K562 (cell line): ENCODE data around the gene ITPRIPL2. TPM values are rescaled to one million over a fixed set of nuclear protein-coding genes. Genes with fewer than 3 reads are reported as not detected.

ENCODE experiments used
- ATAC-seq: fragments of 200-7000 bp; cut with Tn5 transposase; 3 replicates; pipeline ENCODE4 v1.9.1; 2020; ENCODE audit warnings: moderate library complexity
- BruUV-seq: library from RNA; stranded (reverse); fragments of 400-500 nt; replicated peaks from 2 replicates; lab custom pipeline; 2021; lab: Mats Ljungman, UMichigan
- CTCF ChIA-PET: fragments of 300-600 bp; formaldehyde crosslinking; extraction: SDS; loops from one replicate; lab custom pipeline; 2021; ENCODE audit warnings: low intra/inter-chr PET ratio; lab: Yijun Ruan, JAX
- POLR2A ChIA-PET: fragments of 300-600, 350-650 bp; sonication (Branson Sonifier 250); formaldehyde crosslinking; extraction: SDS; loops from one replicate; lab custom pipeline; 2021; ENCODE audit warnings: antibody characterized with exemption, inconsistent platforms; lab: Yijun Ruan, JAX
- DNase-seq, 4 experiments: peaks; one replicate each; pipeline versions ENCODE4 v3.0.0 to v3.0.0-alpha.2; 2011 to 2018; ENCODE audit warnings: low spot score in 3 of 4, mixed read lengths in 3 of 4; ENCODE audit errors: extremely low read depth in 1 of 4
- FAIRE-seq: peaks from 2 replicates; lab custom pipeline; 2011; peaks lifted over from hg19 to GRCh38; lab: Jason Lieb, UNC
- H2AFZ ChIP-seq: 2 replicates; pipeline ENCODE4 v1.6.0; 2011; ENCODE audit warnings: low read depth, low read length, control low read depth, inconsistent platforms
- H3K27ac ChIP-seq: fragments of 200-600 bp; 3 replicates; pipeline ENCODE4 v1.8.0; 2011; ENCODE audit warnings: low read depth, mild to moderate bottlenecking, control low read depth, inconsistent platforms, low read length, moderate library complexity, mixed read lengths; ENCODE audit errors: extremely low read depth
- H3K27me3 ChIP-seq, 2 experiments: fragments of 300-600 bp in 1 of 2; 2 replicates in 1 of 2; 3 replicates in 1 of 2; pipeline versions ENCODE4 v1.6.0 to v1.8.0; 2011; ENCODE audit warnings: inconsistent platforms in 2 of 2, low read length in 2 of 2, mild to moderate bottlenecking in 1 of 2, mixed read lengths in 1 of 2, moderate library complexity in 1 of 2; ENCODE audit not compliant: control insufficient read depth in 2 of 2, insufficient read depth in 2 of 2
- H3K36me3 ChIP-seq: fragments of 300-600 bp; 3 replicates; pipeline ENCODE4 v1.8.0; 2011; ENCODE audit warnings: mild to moderate bottlenecking, low read length, inconsistent platforms; ENCODE audit not compliant: control insufficient read depth, insufficient read depth
- H3K4me1 ChIP-seq, 2 experiments: fragments of 200-600 bp in 1 of 2; replicated peaks in 1 of 2; 2 replicates in 1 of 2; 3 replicates in 1 of 2; pipeline versions ENCODE4 v1.5.1 to v1.8.0; 2011; ENCODE audit warnings: inconsistent platforms in 2 of 2, low read length in 2 of 2, mild to moderate bottlenecking in 1 of 2, mixed read lengths in 1 of 2, moderate library complexity in 1 of 2; ENCODE audit not compliant: control insufficient read depth in 2 of 2, insufficient read depth in 2 of 2
- H3K4me2 ChIP-seq: 2 replicates; pipeline ENCODE4 v1.6.1; 2011; ENCODE audit warnings: low read length, control low read depth, inconsistent platforms, mixed read lengths; ENCODE audit not compliant: insufficient read depth
- H3K4me3 ChIP-seq: fragments of 200-600 bp; sonication (generic), shearing (Covaris generic); 2 replicates; pipeline ENCODE4 v1.5.1; 2016; ENCODE audit warnings: control low read depth, inconsistent platforms
- H3K79me2 ChIP-seq: fragments of 200-600 bp; 3 replicates; pipeline ENCODE4 v1.8.0; 2011; ENCODE audit warnings: low read length, inconsistent platforms; ENCODE audit not compliant: control insufficient read depth, insufficient read depth
- H3K9ac ChIP-seq, 2 experiments: 2 replicates each; pipeline versions ENCODE4 v1.6.0 to v1.6.1; 2011; ENCODE audit warnings: low read depth in 2 of 2, low read length in 2 of 2, control low read depth in 1 of 2, inconsistent platforms in 1 of 2, mild to moderate bottlenecking in 1 of 2, mixed read lengths in 1 of 2; ENCODE audit not compliant: insufficient read depth in 1 of 2
- H3K9me1 ChIP-seq: one replicate; pipeline ENCODE4 v1.6.0; 2011; ENCODE audit warnings: inconsistent platforms, mild to moderate bottlenecking, low read length, moderate library complexity; ENCODE audit not compliant: control insufficient read depth, insufficient read depth
- H3K9me3 ChIP-seq: replicated peaks from 2 replicates; pipeline ENCODE4 v1.5.1; 2011; ENCODE audit warnings: low read depth, low read length, inconsistent platforms; ENCODE audit not compliant: control insufficient read depth, insufficient read depth
- H4K20me1 ChIP-seq: replicated peaks from 2 replicates; pipeline ENCODE4 v1.6.1; 2011; ENCODE audit warnings: low read length, inconsistent platforms, mixed read lengths; ENCODE audit not compliant: control insufficient read depth, insufficient read depth
- ATF4 ChIP-seq: fragments of 450-650 bp; formaldehyde crosslinking; IDR thresholded peaks from 2 replicates; pipeline ENCODE4 v1.4.0; 2022; ENCODE audit warnings: mild to moderate bottlenecking, moderate library complexity
- EP300 ChIP-seq: IDR thresholded peaks from 2 replicates; pipeline ENCODE4 v1.6.1; 2012; ENCODE audit warnings: low read length, improper control_type of control experiment
- MAZ ChIP-seq, 2 experiments: fragments of 450-650 bp in 1 of 2; sonication (generic) in 1 of 2; formaldehyde crosslinking; IDR thresholded peaks in 1 of 2; conservative IDR thresholded peaks in 1 of 2; 2 replicates each; pipeline versions ENCODE4 v1.4.0 to v1.5.0; 2020; ENCODE audit warnings: mild to moderate bottlenecking in 1 of 2, missing genetic modification reagents in 1 of 2
- MBD1 ChIP-seq: fragments of 250-450 bp; sonication (Bioruptor Pico); IDR thresholded peaks from 2 replicates; pipeline ENCODE4 v1.8.0; 2022; ENCODE audit warnings: inconsistent platforms
- MTF1 ChIP-seq: fragments of 250-450 bp; sonication (Bioruptor Pico); IDR thresholded peaks from 2 replicates; pipeline ENCODE4 v1.9.0; 2021; ENCODE audit warnings: moderate library complexity, mild to moderate bottlenecking, inconsistent platforms, borderline replicate concordance
- RREB1 ChIP-seq: fragments of 250-450 bp; sonication (Bioruptor Pico); IDR thresholded peaks from 2 replicates; pipeline ENCODE4 v1.4.0; 2020
- ZNF133 ChIP-seq: fragments of 250-450 bp; sonication (Bioruptor Pico); IDR thresholded peaks from 2 replicates; pipeline ENCODE4 v1.4.0; 2020; ENCODE audit warnings: mild to moderate bottlenecking
- WGBS: fragments of 100-300 bp; shearing (Covaris generic); methylation state at CpG from one replicate; pipeline ENCODE4 v1.1.6; 2016; ENCODE audit warnings: low coverage, mixed read lengths; ENCODE audit not compliant: insufficient coverage; ENCODE audit errors: missing lambda C conversion rate; 5-methylcytosine and 5-hydroxymethylcytosine counted together
- in situ Hi-C: fragments of 300-500 bp; cut with MboI; formaldehyde crosslinking; loops from 4 replicates; pipeline ENCODE4 v1.15.0; 2018; ENCODE audit warnings: inconsistent platforms, mixed read lengths
- intact Hi-C: fragments of 100-400 bp; cut with micrococcal nuclease; formaldehyde crosslinking; loops from 2 replicates; pipeline ENCODE4 v1.14.2; 2022
- polyA plus RNA-seq, 8 experiments: library from polyadenylated mRNA; depleted of rRNA in 4 of 8; stranded (reverse) in 5 of 8; unstranded in 3 of 8; fragments of >200 nt; fragmentation: Nextera tagmentation in 2 of 8; fragmentation: Illumina TruSeq in 1 of 8; extraction: Ambion mirVana in 2 of 8; extraction: Trizol in 1 of 8; gene quantifications; 2 replicates each; pipeline versions ENCODE4 v1.2.1 to v1.2.3, GENCODE V29; 2011 to 2014; ENCODE audit warnings: inconsistent platforms in 1 of 8, missing spikeins in 1 of 8
- total RNA-seq, 7 experiments: library from RNA; depleted of rRNA in 6 of 7; stranded (reverse); fragments of >200 nt in 6 of 7; fragmentation: Illumina TruSeq in 2 of 7; extraction: Trizol in 2 of 7; gene quantifications; 2 replicates each; pipeline versions ENCODE4 v1.2.1 to v1.2.3, GENCODE V29; 2011 to 2021; ENCODE audit warnings: low replicate concordance in 1 of 7

The ITPRIPL2 gene
- total and polyA plus RNA-seq, 9 of the 15 experiments (the other 6 are each of a cell fraction or from before 2014, with no cell fraction given), result 0.04 to 2.2 (median 0.58) TPM

- Histone ChIP-seq H3K9me1 (no peaks in the 10 kb centered on the region), H4K20me1 (no peaks in the 10 kb centered on the region; the same call in 1 of the 2 replicates), H3K4me3 (no peak overlapping the region), H3K79me2 (no peaks in the 10 kb centered on the region), H3K27me3 (peaks cover 3 to 9% of the 10 kb centered on the region in 2 experiments; a peak in 1 of 5 replicates), H3K27ac (no peak overlapping the region), H3K4me2 (no peak overlapping the region), H3K9me3 (no peaks in the 10 kb centered on the region), H3K4me1 (no peaks in the 10 kb centered on the region), H3K9ac (no peak overlapping the region), H3K36me3 (no peaks in the 10 kb centered on the region), H2AFZ (no peak overlapping the region)
- WGBS, result 82% methylated on average over 2 of the region's 2 CpGs
- TF ChIP-seq RREB1 (CRISPR knock-in tag) (no peak), EP300 (no peak), MBD1 (no peak), ATF4 (CRISPR knock-in tag) (no peak), MTF1 (CRISPR knock-in tag) (no peak), MAZ (CRISPR knock-in tag; conservative IDR thresholded peaks at IDR 0.05 in 1 of 2, IDR thresholded peaks at IDR 0.05 in 1 of 2) (no peak), ZNF133 (no peak)
- POLR2A ChIA-PET, result interaction anchor here (1.0 to 1.5 kb wide), 2 partner anchors 10 to 13 kb away, joined by 4 read pairs; no protein-coding TSS in a partner anchor
- DNase-seq (no peak), ATAC-seq (no peak), FAIRE-seq (no peak)
- CTCF ChIA-PET, result no interaction called here
- in situ Hi-C loops, result no loop called here
- no TSS peak for BruUV-seq
- intact Hi-C loops, result no loop called here
Observed at GRCh38 chr16:19106625-19107020, 7.1 kb upstream of the ITPRIPL2 start.
